ENCODE measurements around the gene TRAF3. TPM values are rescaled to one million over a fixed set of nuclear protein-coding genes. Genes with fewer than 3 reads are reported as not detected.
"Not testable (repeated sequence)": the region's sequence is repeated elsewhere in the genome, so short reads cannot be mapped to it uniquely, and the experiment has no call there.

The TRAF3 gene
- total and polyA plus RNA-seq, 4 donors, result 3.4 to 32.6 (median 11.5) TPM

DNA sequence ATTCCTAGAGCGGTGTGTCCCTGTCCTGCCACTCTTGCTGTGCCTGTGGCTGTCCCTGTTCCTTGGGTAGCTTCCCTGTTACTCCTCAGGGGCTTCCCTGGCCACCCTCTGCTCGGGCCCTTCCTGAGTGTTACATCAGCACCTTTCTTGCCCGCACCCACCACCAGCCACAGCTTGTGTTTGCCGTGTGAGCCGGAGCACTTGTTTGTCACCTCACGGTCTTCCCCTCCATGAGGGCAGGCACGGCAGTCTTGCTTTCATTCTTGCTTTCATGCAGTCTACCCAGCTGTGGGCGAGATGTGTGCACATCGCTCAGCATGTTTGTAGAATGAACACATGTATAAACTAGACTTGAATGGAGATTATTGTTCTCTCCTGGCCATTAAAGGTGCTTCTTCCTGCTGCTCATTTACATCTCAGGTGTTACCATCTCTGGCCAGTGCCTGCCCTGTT is 42.0 kb downstream of the TRAF3 start:
- Histone ChIP-seq H3K4me1 (ENCODE audit: control insufficient read depth in 1 of 2, insufficient read depth in 2 of 2, low read length in 2 of 2) (no peaks in the 10 kb centered on the region), H3K4me3 (ENCODE audit: low read length in 2 of 2) (no peak overlapping the region), H3K36me3 (ENCODE audit: control insufficient read depth in 1 of 2, insufficient read depth in 2 of 2, low read length in 1 of 2) (no peaks in the 10 kb centered on the region), H3K9me3 (ENCODE audit: control insufficient read depth, low read length) (no peaks in the 10 kb centered on the region), H3K27me3 (ENCODE audit: control insufficient read depth in 1 of 2, insufficient read depth in 2 of 2, low read length in 1 of 2) (no peaks in the 10 kb centered on the region), H3K27ac (ENCODE audit: low read depth in 1 of 2, low read length in 2 of 2) (no peak overlapping the region)
- no peak for ATAC-seq (ENCODE audit: low FRiP score)
- DNase-seq, result no peak
- intact Hi-C loops (cut with DNase I), result no loop called here
- 88 to 89% methylated on average over 9 of the region's 9 CpGs for WGBS, 2 donors

GRCh38 chr14:102819747-102820330 is 42.6 kb downstream of the TRAF3 start:
- 88% methylated on average over 15 of the region's 15 CpGs for WGBS, 2 donors
- no peak for DNase-seq
- intact Hi-C loops (cut with DNase I), result no loop called here
- Histone ChIP-seq H3K4me3 (ENCODE audit: low read length in 2 of 2) (no peak overlapping the region), H3K36me3 (ENCODE audit: control insufficient read depth in 1 of 2, insufficient read depth in 2 of 2, low read length in 1 of 2) (no peaks in the 10 kb centered on the region), H3K4me1 (ENCODE audit: control insufficient read depth in 1 of 2, insufficient read depth in 2 of 2, low read length in 2 of 2) (no peaks in the 10 kb centered on the region), H3K9me3 (ENCODE audit: control insufficient read depth, low read length) (no peaks in the 10 kb centered on the region), H3K27me3 (ENCODE audit: control insufficient read depth in 1 of 2, insufficient read depth in 2 of 2, low read length in 1 of 2) (no peaks in the 10 kb centered on the region), H3K27ac (ENCODE audit: low read depth in 1 of 2, low read length in 2 of 2) (no peak overlapping the region)
- no peak for ATAC-seq (ENCODE audit: low FRiP score)

GRCh38 chr14:102821252-102821651 is 44.0 kb downstream of the TRAF3 start:
- ATAC-seq (ENCODE audit: low FRiP score), result no peak

GRCh38 chr14:102822311-102822863 is 45.1 kb downstream of the TRAF3 start:
- no peaks in the 10 kb centered on the region for H3K4me1 ChIP-seq (ENCODE audit: control insufficient read depth in 1 of 2, insufficient read depth in 2 of 2, low read length in 2 of 2)
- no peaks in the 10 kb centered on the region for H3K27me3 ChIP-seq (ENCODE audit: control insufficient read depth in 1 of 2, insufficient read depth in 2 of 2, low read length in 1 of 2)
- DNase-seq, result no peak
- 94 to 95% methylated on average over 10 of the region's 10 CpGs for WGBS, 2 donors
- no peaks in the 10 kb centered on the region for H3K36me3 ChIP-seq (ENCODE audit: control insufficient read depth in 1 of 2, insufficient read depth in 2 of 2, low read length in 1 of 2)
- intact Hi-C loops (cut with DNase I), result no loop called here
- H3K27ac ChIP-seq (ENCODE audit: low read depth in 1 of 2, low read length in 2 of 2), result no peak overlapping the region
- H3K4me3 ChIP-seq (ENCODE audit: low read length in 2 of 2), result no peak overlapping the region
- ATAC-seq (ENCODE audit: low FRiP score), result no peak
- H3K9me3 ChIP-seq (ENCODE audit: control insufficient read depth, low read length), result no peaks in the 10 kb centered on the region

More at GRCh38 chr14:102821252-102821651, 44.0 kb downstream of the TRAF3 start:
- DNase-seq, result no peak
- Histone ChIP-seq H3K27ac (ENCODE audit: low read depth in 1 of 2, low read length in 2 of 2) (no peak overlapping the region), H3K4me1 (ENCODE audit: control insufficient read depth in 1 of 2, insufficient read depth in 2 of 2, low read length in 2 of 2) (no peaks in the 10 kb centered on the region), H3K9me3 (ENCODE audit: control insufficient read depth, low read length) (no peaks in the 10 kb centered on the region), H3K27me3 (ENCODE audit: control insufficient read depth in 1 of 2, insufficient read depth in 2 of 2, low read length in 1 of 2) (no peaks in the 10 kb centered on the region), H3K36me3 (ENCODE audit: control insufficient read depth in 1 of 2, insufficient read depth in 2 of 2, low read length in 1 of 2) (no peaks in the 10 kb centered on the region), H3K4me3 (ENCODE audit: low read length in 2 of 2) (no peak overlapping the region)
- intact Hi-C loops (cut with DNase I), result no loop called here
- WGBS, 2 donors, result 94 to 96% methylated on average over 5 of the region's 5 CpGs

- ATAC-seq (ENCODE audit: low FRiP score); H3K4me3 ChIP-seq (ENCODE audit: low read length in 2 of 2); H3K27ac ChIP-seq (ENCODE audit: low read depth in 1 of 2, low read length in 2 of 2); intact Hi-C loops (cut with DNase I); H3K4me1 ChIP-seq (ENCODE audit: control insufficient read depth in 1 of 2, insufficient read depth in 2 of 2, low read length in 2 of 2); H3K9me3 ChIP-seq (ENCODE audit: control insufficient read depth, low read length); DNase-seq; H3K27me3 ChIP-seq (ENCODE audit: control insufficient read depth in 1 of 2, insufficient read depth in 2 of 2, low read length in 1 of 2); H3K36me3 ChIP-seq (ENCODE audit: control insufficient read depth in 1 of 2, insufficient read depth in 2 of 2, low read length in 1 of 2): not testable (repeated sequence)
- 95 to 97% methylated on average over 6 of the region's 6 CpGs for WGBS, 2 donors
Observed at GRCh38 chr14:102822887-102823286, 45.6 kb downstream of the TRAF3 start.

GRCh38 chr14:102823546-102823945 is 46.3 kb downstream of the TRAF3 start:
- H3K9me3 ChIP-seq (ENCODE audit: control insufficient read depth, low read length), result no peaks in the 10 kb centered on the region
- 93 to 95% methylated on average over 5 of the region's 5 CpGs for WGBS, 2 donors
- no peak for ATAC-seq (ENCODE audit: low FRiP score)

GRCh38 chr14:102824832-102825231 is 47.6 kb downstream of the TRAF3 start:
- Histone ChIP-seq H3K27ac (ENCODE audit: low read depth in 1 of 2, low read length in 2 of 2) (no peak overlapping the region), H3K27me3 (ENCODE audit: control insufficient read depth in 1 of 2, insufficient read depth in 2 of 2, low read length in 1 of 2) (no peaks in the 10 kb centered on the region), H3K9me3 (ENCODE audit: control insufficient read depth, low read length) (no peaks in the 10 kb centered on the region), H3K4me1 (ENCODE audit: control insufficient read depth in 1 of 2, insufficient read depth in 2 of 2, low read length in 2 of 2) (no peaks in the 10 kb centered on the region), H3K4me3 (ENCODE audit: low read length in 2 of 2) (no peak overlapping the region), H3K36me3 (ENCODE audit: control insufficient read depth in 1 of 2, insufficient read depth in 2 of 2, low read length in 1 of 2) (no peaks in the 10 kb centered on the region)
- DNase-seq (peak; percentile 60 to 79), ATAC-seq (ENCODE audit: low FRiP score) (peak; percentile 54)
- 8 to 10% methylated on average over 8 of the region's 8 CpGs for WGBS, 2 donors
- intact Hi-C loops (cut with DNase I), result no loop called here

More at GRCh38 chr14:102823546-102823945, 46.3 kb downstream of the TRAF3 start:
- intact Hi-C loops (cut with DNase I), result no loop called here
- DNase-seq, result no peak
- Histone ChIP-seq H3K4me1 (ENCODE audit: control insufficient read depth in 1 of 2, insufficient read depth in 2 of 2, low read length in 2 of 2) (no peaks in the 10 kb centered on the region), H3K27me3 (ENCODE audit: control insufficient read depth in 1 of 2, insufficient read depth in 2 of 2, low read length in 1 of 2) (no peaks in the 10 kb centered on the region), H3K4me3 (ENCODE audit: low read length in 2 of 2) (no peak overlapping the region), H3K36me3 (ENCODE audit: control insufficient read depth in 1 of 2, insufficient read depth in 2 of 2, low read length in 1 of 2) (no peaks in the 10 kb centered on the region), H3K27ac (ENCODE audit: low read depth in 1 of 2, low read length in 2 of 2) (no peak overlapping the region)

GRCh38 chr14:102825307-102826095 is 48.3 kb downstream of the TRAF3 start:
- ATAC-seq (ENCODE audit: low FRiP score) (no peak), DNase-seq (no peak)
- Histone ChIP-seq H3K4me3 (ENCODE audit: low read length in 2 of 2) (no peak overlapping the region), H3K27me3 (ENCODE audit: control insufficient read depth in 1 of 2, insufficient read depth in 2 of 2, low read length in 1 of 2) (no peaks in the 10 kb centered on the region), H3K27ac (ENCODE audit: low read depth in 1 of 2, low read length in 2 of 2) (no peak overlapping the region), H3K9me3 (ENCODE audit: control insufficient read depth, low read length) (no peaks in the 10 kb centered on the region), H3K4me1 (ENCODE audit: control insufficient read depth in 1 of 2, insufficient read depth in 2 of 2, low read length in 2 of 2) (no peaks in the 10 kb centered on the region), H3K36me3 (ENCODE audit: control insufficient read depth in 1 of 2, insufficient read depth in 2 of 2, low read length in 1 of 2) (no peaks in the 10 kb centered on the region)
- intact Hi-C loops (cut with DNase I), result no loop called here
- WGBS, 2 donors, result 82% methylated on average over 22 of the region's 22 CpGs

- Histone ChIP-seq H3K9me3 (ENCODE audit: control insufficient read depth, low read length) (no peaks in the 10 kb centered on the region), H3K4me3 (ENCODE audit: low read length in 2 of 2) (no peak overlapping the region), H3K27me3 (ENCODE audit: control insufficient read depth in 1 of 2, insufficient read depth in 2 of 2, low read length in 1 of 2) (no peaks in the 10 kb centered on the region), H3K36me3 (ENCODE audit: control insufficient read depth in 1 of 2, insufficient read depth in 2 of 2, low read length in 1 of 2) (no peaks in the 10 kb centered on the region), H3K27ac (ENCODE audit: low read depth in 1 of 2, low read length in 2 of 2) (no peak overlapping the region), H3K4me1 (ENCODE audit: control insufficient read depth in 1 of 2, insufficient read depth in 2 of 2, low read length in 2 of 2) (no peaks in the 10 kb centered on the region)
- intact Hi-C loops (cut with DNase I), result no loop called here
- ATAC-seq (ENCODE audit: low FRiP score) (no peak), DNase-seq (no peak)
- 94 to 98% methylated on average over 11 of the region's 11 CpGs for WGBS, 2 donors
Observed at GRCh38 chr14:102826161-102826560, 48.9 kb downstream of the TRAF3 start.

Measured in aorta (tissue), 5 donors.